Mucosa of rectum (tissue), 2 donors: ENCODE data around the gene HIGD2B.
A peak's percentile ranks its signal among the peaks of the same experiment; 100 is the strongest.
"Not testable (repeated sequence)": the region's sequence is repeated elsewhere in the genome, so short reads cannot be mapped to it uniquely, and the experiment has no call there.

Experiments
- H3K27ac ChIP-seq, 2 donors: one replicate each; pipeline ENCODE4 v1.7.0; 2013; ENCODE audit warnings: inconsistent platforms in 2 of 2, low read depth in 2 of 2, low read length in 2 of 2
- H3K27me3 ChIP-seq, 2 donors: one replicate each; pipeline ENCODE4 v1.7.0; 2013; ENCODE audit warnings: low read length in 2 of 2; ENCODE audit not compliant: control insufficient read depth in 2 of 2, insufficient read depth in 2 of 2
- H3K36me3 ChIP-seq, 2 donors: one replicate each; pipeline ENCODE4 v1.7.0; 2013; ENCODE audit warnings: low read length in 2 of 2; ENCODE audit not compliant: control insufficient read depth in 2 of 2, insufficient read depth in 2 of 2
- H3K4me1 ChIP-seq, 2 donors: one replicate each; pipeline ENCODE4 v1.7.0; 2013; ENCODE audit warnings: low read length in 2 of 2, mild to moderate bottlenecking in 1 of 2; ENCODE audit not compliant: control insufficient read depth in 2 of 2, insufficient read depth in 2 of 2
- H3K4me3 ChIP-seq, 2 donors: one replicate each; pipeline ENCODE4 v1.7.0; 2013; ENCODE audit warnings: low read length in 2 of 2
- H3K9ac ChIP-seq, 2 donors: one replicate each; pipeline ENCODE4 v1.7.0; 2013; ENCODE audit warnings: low read length in 2 of 2, low read depth in 1 of 2, mild to moderate bottlenecking in 1 of 2
- H3K9me3 ChIP-seq, 2 donors: one replicate each; pipeline ENCODE4 v1.7.0; 2013; ENCODE audit warnings: low read length in 2 of 2; ENCODE audit not compliant: control insufficient read depth in 2 of 2
- donor health status: healthy.
- donor health status: Normal muscosa, but diverticular disease.

The HIGD2B gene

GRCh38 chr15:72685925-72686794, at the start of gene HIGD2B, which contains the start of gene BBS4:
Gene HIGD2B, minus strand, starts transcription at chr15:72686182. Its CDS starts 9,808 bp downstream, at chr15:72676374.
Gene BBS4, plus strand, starts transcription at chr15:72686207. Its CDS starts 21 bp downstream, at chr15:72686228.
- H3K9ac ChIP-seq = peak within 1 kb of the TSS; percentile 86 to 96

GRCh38 chr15:72735111-72735510, 49.1 kb upstream of the HIGD2B start:
- Histone ChIP-seq H3K36me3 (peaks cover 26 to 39% of the 10 kb centered on the region in 2 donors), H3K27ac (no peak overlapping the region), H3K9ac (no peak overlapping the region), H3K9me3 (no peaks in the 10 kb centered on the region), H3K4me3 (no peak overlapping the region), H3K27me3 (no peaks in the 10 kb centered on the region), H3K4me1 (no peaks in the 10 kb centered on the region)

More at GRCh38 chr15:72685925-72686794, at the start of gene HIGD2B, which contains the start of gene BBS4:
- no peaks in the 10 kb centered on the region for H3K36me3 ChIP-seq
- no peaks in the 10 kb centered on the region for H3K9me3 ChIP-seq
- peak within 1 kb of the TSS; percentile 99 to 100 for H3K4me3 ChIP-seq
- H3K27ac ChIP-seq = peak within 1 kb of the TSS; percentile 91 to 96
- H3K4me1 ChIP-seq = peaks cover 8% of the 10 kb centered on the region in 2 donors
- no peaks in the 10 kb centered on the region for H3K27me3 ChIP-seq

- no peaks in the 10 kb centered on the region for H3K9me3 ChIP-seq
- peaks cover 25 to 33% of the 10 kb centered on the region in 2 donors for H3K36me3 ChIP-seq
- no peaks in the 10 kb centered on the region for H3K4me1 ChIP-seq
- no peaks in the 10 kb centered on the region for H3K27me3 ChIP-seq
- H3K9ac ChIP-seq = no peak overlapping the region
- H3K4me3 ChIP-seq = no peak overlapping the region
- no peak overlapping the region for H3K27ac ChIP-seq
Measured at GRCh38 chr15:72733941-72734738, 48.2 kb upstream of the HIGD2B start.

- H3K4me3 ChIP-seq = no peak overlapping the region
- no peak overlapping the region for H3K9ac ChIP-seq
- H3K4me1 ChIP-seq = no peaks in the 10 kb centered on the region
- no peaks in the 10 kb centered on the region for H3K27me3 ChIP-seq
- H3K9me3 ChIP-seq = no peaks in the 10 kb centered on the region
- H3K36me3 ChIP-seq = peaks cover 24 to 32% of the 10 kb centered on the region in 2 donors
- no peak overlapping the region for H3K27ac ChIP-seq
Measured at GRCh38 chr15:72732516-72732915, 46.5 kb upstream of the HIGD2B start.

- H3K36me3 ChIP-seq = peaks cover 23 to 29% of the 10 kb centered on the region in 2 donors
Measured at GRCh38 chr15:72732086-72732485, 46.1 kb upstream of the HIGD2B start.

GRCh38 chr15:72728821-72729220, 42.8 kb upstream of the HIGD2B start:
- Histone ChIP-seq H3K9me3 (no peaks in the 10 kb centered on the region), H3K4me1 (no peaks in the 10 kb centered on the region), H3K9ac (no peak overlapping the region), H3K27me3 (no peaks in the 10 kb centered on the region), H3K4me3 (no peak overlapping the region), H3K27ac (no peak overlapping the region), H3K36me3 (peaks cover 10 to 14% of the 10 kb centered on the region in 2 donors)

More at GRCh38 chr15:72732086-72732485, 46.1 kb upstream of the HIGD2B start:
- no peak overlapping the region for H3K9ac ChIP-seq
- no peaks in the 10 kb centered on the region for H3K27me3 ChIP-seq
- H3K4me3 ChIP-seq = no peak overlapping the region
- no peaks in the 10 kb centered on the region for H3K4me1 ChIP-seq
- H3K27ac ChIP-seq = no peak overlapping the region
- H3K9me3 ChIP-seq = no peaks in the 10 kb centered on the region

- H3K27ac ChIP-seq, H3K27me3 ChIP-seq, H3K4me1 ChIP-seq, H3K9ac ChIP-seq, H3K9me3 ChIP-seq, H3K4me3 ChIP-seq: not testable (repeated sequence)
- H3K36me3 ChIP-seq = peaks cover 10 to 14% of the 10 kb centered on the region in 2 donors
Measured at GRCh38 chr15:72728249-72728648, 42.3 kb upstream of the HIGD2B start.

- Histone ChIP-seq H3K27me3 (no peaks in the 10 kb centered on the region), H3K36me3 (peaks cover 10 to 14% of the 10 kb centered on the region in 2 donors), H3K9me3 (no peaks in the 10 kb centered on the region), H3K4me1 (no peaks in the 10 kb centered on the region), H3K4me3 (no peak overlapping the region), H3K27ac (no peak overlapping the region), H3K9ac (no peak overlapping the region)
Measured at GRCh38 chr15:72727154-72727553, 41.2 kb upstream of the HIGD2B start.

- not testable (repeated sequence) for H3K4me3 ChIP-seq, H3K4me1 ChIP-seq, H3K27ac ChIP-seq, H3K9me3 ChIP-seq, H3K36me3 ChIP-seq, H3K9ac ChIP-seq, H3K27me3 ChIP-seq
Measured at GRCh38 chr15:72725851-72726250, 39.9 kb upstream of the HIGD2B start.

- H3K36me3 ChIP-seq = peaks cover 7 to 8% of the 10 kb centered on the region in 2 donors
- no peak overlapping the region for H3K27ac ChIP-seq
- H3K4me3 ChIP-seq = no peak overlapping the region
- no peaks in the 10 kb centered on the region for H3K27me3 ChIP-seq
- no peaks in the 10 kb centered on the region for H3K9me3 ChIP-seq
- no peaks in the 10 kb centered on the region for H3K4me1 ChIP-seq
- no peak overlapping the region for H3K9ac ChIP-seq
Measured at GRCh38 chr15:72725446-72725845, 39.5 kb upstream of the HIGD2B start.
